Neural cell (in vitro differentiated cells): Measurements from ENCODE around the gene NIPA2. TPM values are rescaled to one million over a fixed set of nuclear protein-coding genes. Genes with fewer than 3 reads are reported as not detected.

Experiments used
- H2AFZ ChIP-seq: fragments of 200-600, 300-800 bp; sonication (generic), shearing (Covaris generic); 2 replicates; pipeline ENCODE4 v1.6.0; 2014; ENCODE audit warnings: low read depth, mild to moderate bottlenecking, antibody characterized with exemption, low read length, moderate library complexity
- H3F3A ChIP-seq: fragments of 200-600 bp; shearing (Covaris generic); 2 replicates; pipeline ENCODE4 v1.6.1; 2016; ENCODE audit warnings: mild to moderate bottlenecking, moderate library complexity, mixed read lengths, antibody characterized with exemption, low read length; ENCODE audit not compliant: insufficient read depth, poor library complexity, severe bottlenecking
- H3K27ac ChIP-seq: fragments of 200-600, 300-800 bp; sonication (generic), shearing (Covaris generic); 2 replicates; pipeline ENCODE4 v1.5.1; 2014; ENCODE audit warnings: mild to moderate bottlenecking, low read length, moderate library complexity
- H3K27me3 ChIP-seq: fragments of 300-800, 200-600 bp; sonication (generic), shearing (Covaris generic); 2 replicates; pipeline ENCODE4 v1.6.0; 2014; ENCODE audit warnings: mild to moderate bottlenecking, low read depth, low read length, moderate library complexity; ENCODE audit not compliant: insufficient read depth
- H3K36me3 ChIP-seq: fragments of 300-800, 200-600 bp; sonication (generic), shearing (Covaris generic); 2 replicates; pipeline ENCODE4 v1.5.1; 2014; ENCODE audit warnings: mild to moderate bottlenecking, antibody characterized with exemption, low read length, moderate library complexity; ENCODE audit not compliant: insufficient read depth
- H3K4me2 ChIP-seq: fragments of 300-800, 200-600 bp; sonication (generic), shearing (Covaris generic); 2 replicates; pipeline ENCODE4 v1.6.0; 2014; ENCODE audit warnings: mild to moderate bottlenecking, low read length
- H3K4me3 ChIP-seq: fragments of 300-800, 200-600 bp; sonication (generic), shearing (Covaris generic); 2 replicates; pipeline ENCODE4 v1.5.1; 2014; ENCODE audit warnings: mild to moderate bottlenecking, low read length, moderate library complexity
- H3K79me2 ChIP-seq: fragments of 200-600 bp; shearing (Covaris generic); replicated peaks from 2 replicates; pipeline ENCODE4 v1.6.0; 2014; ENCODE audit warnings: mild to moderate bottlenecking, low read length, moderate library complexity; ENCODE audit not compliant: insufficient read depth
- H3K9ac ChIP-seq: fragments of 300-800, 200-600 bp; sonication (generic), shearing (Covaris generic); 2 replicates; pipeline ENCODE4 v1.6.1; 2016; ENCODE audit warnings: mild to moderate bottlenecking, low read length, mixed read lengths
- H3K9me2 ChIP-seq: fragments of 200-600 bp; shearing (Covaris generic); 2 replicates; pipeline ENCODE4 v1.6.1; 2016; ENCODE audit warnings: mild to moderate bottlenecking, low read length, mixed read lengths; ENCODE audit not compliant: insufficient read depth
- H3K9me3 ChIP-seq: fragments of 200-600, 300-800 bp; sonication (generic), shearing (Covaris generic); 2 replicates; pipeline ENCODE4 v1.6.1; 2016; ENCODE audit warnings: mild to moderate bottlenecking, mixed run types, low read length, moderate library complexity, mixed read lengths
- H4K20me1 ChIP-seq: fragments of 200-600 bp; shearing (Covaris generic); 2 replicates; pipeline ENCODE4 v1.6.1; 2016; ENCODE audit warnings: mild to moderate bottlenecking, mixed run types; ENCODE audit not compliant: insufficient read depth
- EP300 ChIP-seq: fragments of 450-650 bp; conservative IDR thresholded peaks from 2 replicates; pipeline ENCODE4 v1.6.1; 2014; ENCODE audit warnings: antibody characterized with exemption, mild to moderate bottlenecking, moderate library complexity; ENCODE audit not compliant: poor library complexity, severe bottlenecking
- EZH2 ChIP-seq: fragments of 200-600, 300-800 bp; shearing (Covaris generic), sonication (generic); IDR thresholded peaks from 2 replicates; pipeline ENCODE4 v1.6.1; 2014; ENCODE audit warnings: antibody characterized with exemption, low read length, borderline replicate concordance, mild to moderate bottlenecking; ENCODE audit not compliant: insufficient read depth, poor library complexity, severe bottlenecking
- MXI1 ChIP-seq: fragments of 450-650 bp; conservative IDR thresholded peaks from 2 replicates; pipeline ENCODE4 v1.6.1; 2014; ENCODE audit warnings: antibody characterized with exemption, mild to moderate bottlenecking; ENCODE audit not compliant: poor library complexity, severe bottlenecking
- POLR2AphosphoS5 ChIP-seq: IDR thresholded peaks from 2 replicates; pipeline ENCODE4 v1.6.1; 2012
- RAD21 ChIP-seq: fragments of 450-650 bp; conservative IDR thresholded peaks from 2 replicates; pipeline ENCODE4 v1.6.1; 2014; ENCODE audit warnings: antibody characterized with exemption, mild to moderate bottlenecking, moderate library complexity
- SMC3 ChIP-seq: fragments of 450-650 bp; conservative IDR thresholded peaks from 2 replicates; pipeline ENCODE4 v1.6.1; 2014; ENCODE audit warnings: antibody characterized with exemption, mild to moderate bottlenecking, moderate library complexity; ENCODE audit not compliant: poor library complexity
- TAF1 ChIP-seq: IDR thresholded peaks from 2 replicates; pipeline ENCODE4 v1.6.1; 2012; ENCODE audit warnings: low read depth
- polyA plus RNA-seq: library from polyadenylated mRNA; depleted of rRNA; stranded (reverse); fragments of >200 nt; gene quantifications from 2 replicates; pipeline ENCODE4 v1.2.3, GENCODE V29; 2014
- TF ChIP-seq, protein P1 (sequence below): fragments of 450-650 bp; IDR thresholded peaks from 2 replicates; pipeline ENCODE4 v1.5.1; 2014; ENCODE audit warnings: antibody characterized with exemption, mild to moderate bottlenecking, moderate library complexity; ENCODE audit not compliant: poor library complexity, severe bottlenecking
- TF ChIP-seq, protein P2 (sequence below): IDR thresholded peaks from 2 replicates; pipeline ENCODE4 v1.6.1; 2012; ENCODE audit warnings: borderline replicate concordance

The NIPA2 gene
- polyA plus RNA-seq, 1 donor from 2014 or later = 52.6 TPM

DNA sequence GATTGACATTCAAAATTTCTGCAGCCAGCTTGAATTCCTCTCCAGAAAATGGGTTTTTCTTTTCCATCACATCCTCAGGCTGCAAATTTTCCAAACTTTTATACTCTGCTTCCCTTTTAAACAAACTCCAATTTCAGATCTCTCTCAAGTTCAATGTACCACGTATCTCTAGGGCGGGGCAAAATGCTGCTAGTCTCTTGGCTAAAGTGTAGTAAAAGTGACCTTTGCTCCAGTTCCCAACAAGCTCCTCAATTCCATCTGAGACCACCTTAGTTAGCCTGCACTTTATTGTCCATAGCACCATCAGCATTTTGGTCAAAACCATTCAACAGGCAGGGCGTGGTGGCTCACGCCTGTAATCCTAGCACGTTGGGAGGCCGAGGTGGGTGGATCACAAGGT is 46.7 kb downstream of the NIPA2 start:
- no peak overlapping the region for H3K9ac ChIP-seq
- H3K9me3 ChIP-seq = no peaks in the 10 kb centered on the region
- TF ChIP-seq, protein P1, sequence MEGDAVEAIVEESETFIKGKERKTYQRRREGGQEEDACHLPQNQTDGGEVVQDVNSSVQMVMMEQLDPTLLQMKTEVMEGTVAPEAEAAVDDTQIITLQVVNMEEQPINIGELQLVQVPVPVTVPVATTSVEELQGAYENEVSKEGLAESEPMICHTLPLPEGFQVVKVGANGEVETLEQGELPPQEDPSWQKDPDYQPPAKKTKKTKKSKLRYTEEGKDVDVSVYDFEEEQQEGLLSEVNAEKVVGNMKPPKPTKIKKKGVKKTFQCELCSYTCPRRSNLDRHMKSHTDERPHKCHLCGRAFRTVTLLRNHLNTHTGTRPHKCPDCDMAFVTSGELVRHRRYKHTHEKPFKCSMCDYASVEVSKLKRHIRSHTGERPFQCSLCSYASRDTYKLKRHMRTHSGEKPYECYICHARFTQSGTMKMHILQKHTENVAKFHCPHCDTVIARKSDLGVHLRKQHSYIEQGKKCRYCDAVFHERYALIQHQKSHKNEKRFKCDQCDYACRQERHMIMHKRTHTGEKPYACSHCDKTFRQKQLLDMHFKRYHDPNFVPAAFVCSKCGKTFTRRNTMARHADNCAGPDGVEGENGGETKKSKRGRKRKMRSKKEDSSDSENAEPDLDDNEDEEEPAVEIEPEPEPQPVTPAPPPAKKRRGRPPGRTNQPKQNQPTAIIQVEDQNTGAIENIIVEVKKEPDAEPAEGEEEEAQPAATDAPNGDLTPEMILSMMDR = no peak
- no peak for TF ChIP-seq EZH2
- no peak for TF ChIP-seq RAD21
- no peak for TF ChIP-seq MXI1
- TF ChIP-seq, protein P2, sequence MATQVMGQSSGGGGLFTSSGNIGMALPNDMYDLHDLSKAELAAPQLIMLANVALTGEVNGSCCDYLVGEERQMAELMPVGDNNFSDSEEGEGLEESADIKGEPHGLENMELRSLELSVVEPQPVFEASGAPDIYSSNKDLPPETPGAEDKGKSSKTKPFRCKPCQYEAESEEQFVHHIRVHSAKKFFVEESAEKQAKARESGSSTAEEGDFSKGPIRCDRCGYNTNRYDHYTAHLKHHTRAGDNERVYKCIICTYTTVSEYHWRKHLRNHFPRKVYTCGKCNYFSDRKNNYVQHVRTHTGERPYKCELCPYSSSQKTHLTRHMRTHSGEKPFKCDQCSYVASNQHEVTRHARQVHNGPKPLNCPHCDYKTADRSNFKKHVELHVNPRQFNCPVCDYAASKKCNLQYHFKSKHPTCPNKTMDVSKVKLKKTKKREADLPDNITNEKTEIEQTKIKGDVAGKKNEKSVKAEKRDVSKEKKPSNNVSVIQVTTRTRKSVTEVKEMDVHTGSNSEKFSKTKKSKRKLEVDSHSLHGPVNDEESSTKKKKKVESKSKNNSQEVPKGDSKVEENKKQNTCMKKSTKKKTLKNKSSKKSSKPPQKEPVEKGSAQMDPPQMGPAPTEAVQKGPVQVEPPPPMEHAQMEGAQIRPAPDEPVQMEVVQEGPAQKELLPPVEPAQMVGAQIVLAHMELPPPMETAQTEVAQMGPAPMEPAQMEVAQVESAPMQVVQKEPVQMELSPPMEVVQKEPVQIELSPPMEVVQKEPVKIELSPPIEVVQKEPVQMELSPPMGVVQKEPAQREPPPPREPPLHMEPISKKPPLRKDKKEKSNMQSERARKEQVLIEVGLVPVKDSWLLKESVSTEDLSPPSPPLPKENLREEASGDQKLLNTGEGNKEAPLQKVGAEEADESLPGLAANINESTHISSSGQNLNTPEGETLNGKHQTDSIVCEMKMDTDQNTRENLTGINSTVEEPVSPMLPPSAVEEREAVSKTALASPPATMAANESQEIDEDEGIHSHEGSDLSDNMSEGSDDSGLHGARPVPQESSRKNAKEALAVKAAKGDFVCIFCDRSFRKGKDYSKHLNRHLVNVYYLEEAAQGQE = no peak
- TF ChIP-seq POLR2AphosphoS5 = no peak
- TF ChIP-seq SMC3 = no peak
- TF ChIP-seq TAF1 = no peak
- TF ChIP-seq EP300 = no peak
- H4K20me1 ChIP-seq = no peaks in the 10 kb centered on the region
- H3K79me2 ChIP-seq = no peaks in the 10 kb centered on the region
- no peak overlapping the region for H2AFZ ChIP-seq
- no peak overlapping the region for H3K4me2 ChIP-seq
- H3K36me3 ChIP-seq = no peaks in the 10 kb centered on the region
- H3K27me3 ChIP-seq = no peaks in the 10 kb centered on the region
- H3F3A ChIP-seq = no peaks in the 10 kb centered on the region
- H3K27ac ChIP-seq = no peak overlapping the region
- H3K4me3 ChIP-seq = no peak overlapping the region
- no peaks in the 10 kb centered on the region for H3K9me2 ChIP-seq

DNA sequence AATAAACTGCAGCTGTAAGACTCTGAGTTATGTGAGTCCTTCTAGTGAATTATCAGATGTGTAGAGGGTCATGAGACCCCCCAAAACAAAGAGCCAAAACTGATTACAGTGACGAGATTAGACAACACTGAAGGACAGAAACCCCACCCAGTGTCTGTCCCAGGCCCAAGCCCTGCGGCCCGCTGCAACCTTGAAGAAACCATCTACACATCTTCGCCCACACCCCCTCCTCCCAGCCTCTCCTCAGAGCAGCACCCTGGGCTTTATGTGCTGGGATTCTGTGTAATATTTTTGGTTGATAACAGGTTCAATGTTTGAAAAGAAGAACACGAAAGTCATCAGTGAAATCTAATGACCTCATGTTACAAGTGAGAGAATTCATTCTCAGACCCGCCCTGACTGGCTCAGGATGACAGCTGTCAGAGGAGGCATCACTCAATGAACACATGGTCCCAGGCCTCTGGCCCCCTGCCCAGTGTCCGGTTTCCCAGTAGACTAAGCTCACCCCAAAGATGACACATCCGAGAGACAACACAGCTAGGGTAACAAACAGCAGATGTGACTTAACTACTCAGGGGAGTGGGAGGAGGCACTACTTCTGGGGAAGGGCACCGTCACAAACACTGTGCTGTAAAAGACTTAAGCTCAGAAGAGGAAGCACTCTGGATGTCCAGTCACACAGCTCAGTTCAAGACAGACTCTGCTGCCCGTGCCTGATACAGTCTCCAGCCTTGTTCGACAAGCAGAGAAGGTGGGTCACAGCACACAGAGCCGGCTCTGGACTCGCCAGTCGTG is 48.9 kb downstream of the NIPA2 start:
- Histone ChIP-seq H3K27me3 (no peaks in the 10 kb centered on the region), H3K79me2 (no peaks in the 10 kb centered on the region), H3F3A (no peaks in the 10 kb centered on the region), H3K4me2 (no peak overlapping the region), H3K9ac (no peak overlapping the region), H2AFZ (no peak overlapping the region), H3K9me3 (no peaks in the 10 kb centered on the region), H4K20me1 (no peaks in the 10 kb centered on the region), H3K4me3 (no peak overlapping the region), H3K27ac (no peak overlapping the region), H3K9me2 (no peaks in the 10 kb centered on the region), H3K36me3 (no peaks in the 10 kb centered on the region)
- TF ChIP-seq TAF1 = no peak
- TF ChIP-seq, protein P1 = no peak
- TF ChIP-seq SMC3 = no peak
- no peak for TF ChIP-seq MXI1
- TF ChIP-seq, protein P2 = no peak
- no peak for TF ChIP-seq EZH2
- no peak for TF ChIP-seq POLR2AphosphoS5
- no peak for TF ChIP-seq RAD21
- TF ChIP-seq EP300 = no peak
